Retina (tissue), 1 donor: ENCODE data around the gene PDE1A.

Experiments
- DNase-seq: peaks from one replicate; pipeline ENCODE4 v3.0.0-alpha.2; 2016

PDE1A gene

GRCh38 chr2:182261860-182262387 lies 164.9 kb downstream of the PDE1A start:
- no peak for DNase-seq

- DNase-seq = no peak
Measured at GRCh38 chr2:182259629-182260150, 167.1 kb downstream of the PDE1A start.

GRCh38 chr2:182252534-182252933 lies 174.3 kb downstream of the PDE1A start:
- DNase-seq = no peak

GRCh38 chr2:182248898-182249297 lies 177.9 kb downstream of the PDE1A start:
- no peak for DNase-seq

DNA sequence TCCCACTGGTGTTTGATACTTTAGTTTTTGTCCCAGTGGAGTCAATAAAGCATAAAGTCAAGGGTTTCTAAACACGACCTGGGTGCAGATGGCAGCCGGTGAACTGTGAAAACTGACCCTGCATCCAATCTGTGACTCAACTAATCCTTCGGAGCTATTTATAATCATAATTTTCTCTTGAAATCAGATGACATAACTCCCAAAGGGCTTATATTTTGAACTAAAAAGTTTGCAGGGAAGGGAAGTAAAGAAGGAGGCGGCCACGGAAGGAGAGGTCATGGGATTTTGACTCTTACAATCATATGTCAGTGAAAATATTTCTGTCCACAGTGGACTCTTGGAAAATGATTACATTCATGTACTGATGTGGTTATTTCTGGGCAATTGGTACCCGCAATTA lies 178.5 kb downstream of the PDE1A start:
- DNase-seq = no peak

GRCh38 chr2:182247831-182248230 lies 179.0 kb downstream of the PDE1A start:
- no peak for DNase-seq

DNA sequence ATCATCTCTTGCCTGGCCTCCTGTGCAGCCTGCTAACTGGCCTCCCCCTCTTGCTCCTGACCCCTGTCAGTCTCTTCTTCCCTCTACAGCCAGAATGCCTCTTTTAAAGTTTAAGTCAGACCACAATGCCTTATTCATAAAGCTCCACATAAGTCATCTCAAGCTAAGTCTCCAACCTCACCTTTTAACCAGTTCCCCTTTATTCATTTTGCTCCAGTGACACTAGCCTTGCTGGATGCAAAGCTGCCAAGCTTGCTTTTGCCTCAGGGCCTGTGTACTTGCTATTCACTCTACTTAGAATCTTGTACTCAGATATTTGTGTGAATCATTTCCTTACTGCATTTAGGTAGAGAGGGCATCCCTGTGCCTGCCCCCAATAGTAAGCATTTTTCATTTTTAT lies 180.9 kb downstream of the PDE1A start:
- no peak for DNase-seq

DNA sequence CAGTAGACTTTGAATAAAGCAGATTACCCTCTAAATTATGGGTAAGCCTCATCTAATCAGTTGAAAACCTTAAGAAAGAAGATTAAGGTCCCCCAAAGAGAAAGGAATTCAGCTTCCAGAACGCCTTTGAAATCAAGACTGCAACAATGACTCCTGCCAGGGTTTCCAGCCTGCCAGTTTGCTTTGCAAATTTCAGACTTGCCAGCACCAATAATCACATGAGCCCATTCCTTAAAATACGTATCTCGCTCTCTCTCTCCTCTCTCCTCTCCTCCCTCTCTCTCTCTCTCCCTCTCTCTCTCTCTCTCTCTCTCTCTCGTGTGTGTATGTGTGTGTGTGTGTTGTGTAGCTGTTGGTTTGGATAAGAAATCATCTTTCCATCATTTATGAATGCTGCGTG lies 184.2 kb downstream of the PDE1A start:
- no peak for DNase-seq

DNA sequence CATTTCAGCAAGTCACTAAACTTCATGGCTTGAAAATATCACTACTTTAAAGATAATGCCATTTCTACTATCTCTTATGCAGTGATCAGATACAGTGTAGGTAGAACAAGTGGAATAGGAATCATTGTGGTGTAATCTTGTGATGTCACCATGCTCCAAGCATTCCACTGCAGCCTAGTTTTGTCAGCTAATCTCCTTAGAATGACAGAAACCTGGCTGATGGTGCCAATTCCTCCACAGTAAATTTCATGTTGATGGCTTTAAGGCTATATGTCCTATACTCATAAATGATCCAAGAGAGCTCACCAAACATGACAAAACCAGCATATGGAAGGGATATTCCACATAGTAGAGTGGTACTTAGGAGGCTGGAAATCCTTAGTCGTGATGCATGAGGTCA lies 184.9 kb downstream of the PDE1A start:
- DNase-seq = no peak

DNA sequence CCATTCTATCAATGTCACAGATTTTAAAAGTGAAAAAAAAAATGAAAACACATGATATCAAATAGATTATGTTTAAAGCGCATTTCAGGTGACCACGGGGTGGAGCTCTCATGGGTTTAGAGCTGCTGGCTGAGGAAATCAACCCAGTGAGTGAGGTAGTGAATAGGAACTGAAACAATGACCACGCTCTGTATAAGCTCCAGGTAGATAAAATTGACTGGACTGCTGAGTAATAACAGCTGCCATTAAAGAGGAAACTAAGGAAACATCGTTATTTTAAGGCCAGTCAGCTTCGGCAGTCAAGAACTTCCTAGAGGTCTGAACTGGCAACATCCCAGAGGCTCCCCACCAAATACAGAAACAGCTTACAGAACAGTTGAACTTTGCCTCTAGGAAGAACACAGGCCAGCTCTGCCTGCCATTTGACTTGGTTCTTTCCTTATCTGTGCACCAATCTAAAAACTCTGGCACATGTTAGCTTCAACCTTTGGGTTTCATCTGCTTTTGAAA lies 185.9 kb downstream of the PDE1A start:
- no peak for DNase-seq

DNA sequence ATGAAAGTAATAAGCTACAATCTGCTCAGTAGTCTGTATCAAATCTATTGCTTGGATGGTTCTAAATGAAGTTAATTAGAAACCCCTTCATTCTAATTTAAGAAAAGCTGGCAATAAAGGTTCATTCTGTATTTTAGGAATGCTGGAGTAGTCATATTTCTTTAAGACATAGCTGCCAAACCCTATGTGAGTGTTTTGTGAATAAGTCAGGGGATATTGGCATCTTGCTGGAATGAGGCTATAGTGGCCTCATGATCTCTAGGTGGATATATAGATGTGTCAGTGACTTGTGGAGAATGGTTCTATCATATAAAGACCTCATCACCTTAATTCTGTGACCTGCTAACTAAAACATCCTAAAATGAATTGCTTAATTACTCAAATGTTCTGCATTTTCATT lies 196.3 kb downstream of the PDE1A start:
- no peak for DNase-seq

DNA sequence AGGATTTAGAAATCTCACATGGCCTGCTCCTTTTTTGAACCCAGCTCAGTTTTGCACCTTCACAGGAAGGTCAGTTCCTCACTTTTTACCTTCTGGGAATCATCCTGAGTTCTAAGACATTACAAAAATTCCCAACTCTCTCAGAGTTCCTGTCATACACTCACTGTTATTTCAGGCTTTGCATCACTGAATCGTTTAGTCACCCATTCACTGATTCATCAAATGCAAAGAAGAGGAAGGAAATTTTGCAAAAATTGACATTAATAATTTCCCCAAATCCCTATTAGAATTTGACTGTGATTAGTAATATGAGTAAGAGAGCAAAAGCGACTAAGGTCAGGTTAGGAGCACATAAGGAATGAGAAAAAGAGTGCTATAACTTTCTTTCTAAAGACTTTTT lies 197.5 kb downstream of the PDE1A start:
- no peak for DNase-seq

- DNase-seq = no peak
Measured at GRCh38 chr2:182228741-182229140, 198.1 kb downstream of the PDE1A start.

GRCh38 chr2:182228073-182228473 lies 198.8 kb downstream of the PDE1A start:
- peak; percentile 42 for DNase-seq

DNA sequence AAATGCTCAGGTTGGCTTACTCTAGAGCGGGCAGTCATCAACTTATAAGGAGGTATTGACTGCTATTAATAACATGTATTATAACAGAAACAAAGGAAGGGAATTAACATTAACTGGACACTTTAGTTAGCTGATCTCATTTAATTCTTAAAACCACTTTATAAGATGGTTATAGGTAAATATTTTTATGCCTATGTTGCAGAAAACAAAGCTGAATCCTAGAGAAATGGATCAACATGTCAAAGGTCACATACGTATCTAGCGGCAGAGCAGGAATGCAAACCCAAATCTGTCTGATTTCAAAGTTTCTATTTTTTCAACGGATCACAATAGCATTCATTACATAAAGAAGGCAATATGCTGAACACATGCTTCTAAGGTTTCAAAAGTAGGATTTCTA lies 200.0 kb downstream of the PDE1A start:
- no peak for DNase-seq

DNA sequence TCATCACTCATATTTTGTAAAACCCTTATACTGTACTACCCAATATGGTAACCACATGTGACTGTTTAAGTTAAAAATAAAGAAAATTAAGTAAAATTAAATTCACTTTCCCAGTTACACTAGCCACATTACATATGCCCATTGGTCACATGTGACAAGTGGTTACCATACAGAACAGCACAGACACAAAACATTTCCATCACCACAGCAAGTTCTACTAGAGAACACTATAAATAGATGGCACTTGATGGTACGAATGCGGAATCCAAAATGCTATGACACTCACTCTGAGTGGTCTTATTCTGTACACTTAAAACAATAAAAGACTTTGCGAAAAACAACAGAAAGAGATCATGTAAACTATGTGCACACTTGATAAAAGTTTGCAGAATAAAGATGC lies 202.2 kb downstream of the PDE1A start:
- DNase-seq = no peak

- no peak for DNase-seq
Measured at GRCh38 chr2:182220998-182221397, 205.8 kb downstream of the PDE1A start.

DNA sequence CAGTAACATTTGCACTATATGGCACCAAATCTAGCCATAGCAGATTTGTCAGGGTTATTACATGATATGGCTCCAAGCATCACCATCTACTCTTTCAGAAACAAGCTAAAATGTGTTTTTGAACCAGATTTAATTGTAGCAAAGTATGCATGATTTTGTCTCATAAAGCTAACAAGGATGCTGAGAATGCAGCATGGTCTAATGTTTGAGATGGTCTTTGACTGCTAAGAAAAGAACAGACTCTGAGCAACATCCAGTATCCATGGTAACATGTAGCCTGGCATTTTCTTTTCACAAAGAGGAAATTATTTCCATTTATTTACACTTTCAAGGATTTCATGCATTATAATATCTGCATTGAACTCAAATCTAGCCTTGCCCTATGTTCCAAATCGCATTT lies 206.5 kb downstream of the PDE1A start:
- DNase-seq = no peak

DNA sequence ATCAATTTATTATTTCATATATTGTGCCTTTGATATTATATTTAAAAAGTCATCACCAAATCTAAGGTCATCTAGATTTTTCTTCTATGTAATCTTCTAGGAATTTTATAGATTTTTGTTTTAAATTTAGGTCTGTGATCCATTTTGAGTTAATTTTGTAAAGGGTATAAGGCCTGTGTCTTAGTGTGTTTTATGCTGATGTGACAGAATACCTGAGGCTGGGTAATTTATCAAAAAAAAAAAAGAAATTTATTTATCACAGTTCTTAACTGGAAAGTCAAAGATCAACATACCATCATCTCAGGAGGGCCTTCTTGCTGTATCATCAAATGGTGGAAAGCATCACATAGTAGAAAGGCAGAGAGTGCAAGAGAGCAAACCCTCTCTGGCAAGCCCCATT lies 216.2 kb downstream of the PDE1A start:
- no peak for DNase-seq

- no peak for DNase-seq
Measured at GRCh38 chr2:182208421-182208820, 218.4 kb downstream of the PDE1A start.

DNA sequence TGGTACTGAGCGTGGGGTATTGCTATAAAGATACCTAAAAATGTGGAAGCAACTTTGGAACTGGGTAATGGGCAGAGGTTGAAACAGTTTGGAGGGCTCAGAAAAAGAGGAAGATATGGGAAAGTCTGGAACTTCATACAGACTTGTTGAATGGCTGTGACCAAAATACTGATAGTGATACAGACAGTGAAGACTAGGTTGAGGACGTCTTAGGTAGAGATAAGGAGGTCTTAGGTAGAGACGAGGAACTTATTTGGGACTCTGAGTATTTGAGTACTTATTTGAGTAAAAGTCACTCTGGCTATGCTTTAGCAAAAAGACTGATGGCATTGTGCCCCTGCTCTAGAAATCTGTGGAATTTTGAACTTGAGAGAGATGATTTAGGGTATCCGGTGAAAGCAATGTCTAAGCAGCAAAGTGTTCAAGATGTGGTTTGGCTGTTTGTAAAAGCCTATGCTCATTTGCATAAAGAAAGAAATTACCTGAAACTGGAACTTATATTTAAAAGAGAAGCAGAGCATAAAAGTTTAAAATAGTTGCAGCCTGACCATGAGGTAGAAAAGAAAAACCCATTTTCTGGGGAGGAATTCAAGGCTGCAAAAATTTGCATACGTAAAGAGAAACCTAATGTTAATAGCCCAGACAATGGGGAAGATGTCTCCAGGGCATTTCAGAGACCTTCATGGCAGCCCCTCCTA lies 219.6 kb downstream of the PDE1A start:
- no peak for DNase-seq

GRCh38 chr2:182197529-182197928 lies 229.3 kb downstream of the PDE1A start:
- DNase-seq = no peak

- DNase-seq = no peak
Measured at GRCh38 chr2:182193291-182193690, 233.5 kb downstream of the PDE1A start.

DNA sequence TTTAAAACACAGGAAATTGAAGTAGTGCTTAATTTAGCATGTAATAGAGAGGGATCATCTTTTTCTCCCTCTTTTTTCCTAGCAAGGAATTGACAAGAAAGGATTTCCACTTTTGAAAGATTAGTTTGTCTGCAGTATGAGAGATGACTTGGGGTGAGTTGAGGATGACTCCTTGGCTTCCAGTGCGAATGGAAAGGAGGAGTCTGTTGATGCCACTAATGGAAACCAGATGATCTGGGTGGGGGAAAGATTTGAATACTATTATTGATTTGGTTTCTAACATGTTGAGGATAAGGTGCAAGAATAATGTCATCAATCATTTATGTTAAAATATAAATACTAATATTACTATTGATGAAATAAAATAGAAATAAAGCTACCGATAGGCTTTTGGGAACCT lies 235.8 kb downstream of the PDE1A start:
- no peak for DNase-seq

- DNase-seq = no peak
Measured at GRCh38 chr2:182187130-182187529, 239.7 kb downstream of the PDE1A start.
